NCI-H1694 treated with DMSO at 0.1 percent for 48 hours (cell line): ENCODE data around the gene LAMA1.

ENCODE experiments used
- DNase-seq: peaks from one replicate; lab custom pipeline; 2025; lab: John Stamatoyannopoulos, UW

Gene LAMA1

DNA sequence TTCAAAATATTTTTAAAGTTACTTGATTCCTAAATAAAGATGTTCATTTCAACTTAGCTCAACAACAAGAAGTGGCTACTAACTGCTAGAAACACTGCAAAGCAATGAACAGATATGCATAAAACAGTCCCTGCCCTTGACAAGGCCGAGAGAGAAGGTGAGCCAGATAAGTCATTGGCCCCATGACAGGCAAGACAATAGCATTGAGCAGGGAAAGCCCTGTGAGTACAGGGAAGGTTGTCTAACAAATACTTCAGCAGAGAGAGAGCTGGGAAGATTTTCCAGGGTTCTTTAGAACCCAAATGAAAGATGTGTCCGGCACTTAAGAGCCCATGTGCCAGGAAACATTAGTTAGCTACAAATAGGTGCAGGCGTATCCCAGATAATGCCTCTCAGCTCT, 4.7 kb downstream of the LAMA1 start:
- no peak for DNase-seq

DNA sequence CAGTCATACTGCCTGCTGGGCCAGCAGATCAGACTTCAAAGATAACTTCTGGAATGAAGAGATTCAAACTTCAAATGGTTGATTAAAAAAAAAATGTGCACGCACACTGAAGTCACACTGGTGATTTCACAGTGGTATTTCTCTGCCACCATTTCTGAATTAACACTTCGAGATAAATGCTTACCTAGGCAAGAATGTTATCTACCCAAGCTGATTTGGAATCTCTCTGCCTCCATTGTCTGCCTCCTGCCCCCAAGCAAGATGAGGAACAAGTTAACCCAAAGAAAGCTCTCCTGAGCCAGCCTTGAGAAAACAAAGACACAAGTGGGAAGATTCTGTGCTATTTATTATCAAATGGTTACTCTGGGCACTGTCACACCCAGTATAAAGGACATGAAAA, 6.5 kb downstream of the LAMA1 start:
- DNase-seq = no peak

GRCh38 chr18:7105943-7106342, 11.7 kb downstream of the LAMA1 start:
- no peak for DNase-seq

GRCh38 chr18:7105268-7105667, 12.3 kb downstream of the LAMA1 start:
- no peak for DNase-seq

- DNase-seq = no peak
Observed at GRCh38 chr18:7104649-7105048, 12.9 kb downstream of the LAMA1 start.

DNA sequence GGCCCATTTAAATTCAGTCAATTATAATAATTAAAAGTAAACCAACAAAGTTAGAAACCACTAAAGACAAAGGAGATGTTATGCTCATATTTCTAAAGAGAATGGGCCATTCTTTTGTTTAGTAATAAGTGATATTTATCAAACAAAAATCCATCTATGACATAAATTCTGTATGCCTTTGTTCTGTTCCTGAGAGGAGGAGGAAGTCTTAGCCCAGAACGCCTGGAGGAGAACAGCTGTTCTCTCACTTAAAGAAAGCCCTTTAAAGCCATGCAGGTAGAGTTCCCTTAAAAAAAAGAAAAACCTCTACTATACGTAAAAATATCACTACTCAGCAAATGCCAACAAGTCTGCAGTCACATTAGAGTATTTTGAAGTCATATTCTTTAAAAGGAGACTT, 15.5 kb downstream of the LAMA1 start:
- DNase-seq = no peak

- DNase-seq = no peak
Observed at GRCh38 chr18:7096838-7097237, 20.8 kb downstream of the LAMA1 start.

DNA sequence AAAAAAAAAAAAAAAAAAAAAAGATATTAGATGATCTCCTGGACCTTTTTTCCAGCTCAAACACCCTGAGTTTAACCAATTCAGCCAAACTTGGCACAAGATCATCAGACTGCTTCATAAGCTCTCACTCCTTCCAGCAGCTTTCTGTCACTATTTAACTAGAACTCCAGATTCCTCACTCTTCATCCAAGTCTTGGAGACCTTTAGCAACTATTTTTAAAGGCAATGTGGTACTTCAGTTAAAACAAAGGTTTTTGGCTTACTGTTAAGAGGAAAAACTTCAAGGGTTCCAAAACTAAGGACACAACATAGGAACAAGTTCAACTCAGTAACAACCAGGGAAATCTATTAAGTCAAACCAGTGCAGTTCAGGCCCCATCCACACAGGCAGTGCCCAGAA, 23.2 kb downstream of the LAMA1 start:
- no peak for DNase-seq

DNA sequence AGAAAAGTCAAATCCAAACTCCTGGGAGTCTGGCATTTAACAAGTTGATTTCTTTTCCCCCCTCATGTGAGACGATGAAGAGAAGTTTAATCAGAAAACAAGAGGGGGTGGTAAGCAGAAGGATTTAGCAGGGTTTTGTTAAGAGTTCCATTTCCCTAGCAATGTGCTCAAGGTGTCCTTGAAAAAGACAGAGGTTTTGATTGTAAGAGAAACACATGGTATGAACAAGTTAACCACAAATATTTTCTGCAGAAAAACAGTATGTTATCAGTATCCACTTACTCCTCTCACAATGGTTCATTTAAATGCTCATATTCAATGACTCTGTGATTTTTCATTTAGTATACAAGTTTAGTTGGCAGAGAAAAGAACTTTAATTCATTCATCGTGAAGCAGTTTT, 26.8 kb downstream of the LAMA1 start:
- no peak for DNase-seq

DNA sequence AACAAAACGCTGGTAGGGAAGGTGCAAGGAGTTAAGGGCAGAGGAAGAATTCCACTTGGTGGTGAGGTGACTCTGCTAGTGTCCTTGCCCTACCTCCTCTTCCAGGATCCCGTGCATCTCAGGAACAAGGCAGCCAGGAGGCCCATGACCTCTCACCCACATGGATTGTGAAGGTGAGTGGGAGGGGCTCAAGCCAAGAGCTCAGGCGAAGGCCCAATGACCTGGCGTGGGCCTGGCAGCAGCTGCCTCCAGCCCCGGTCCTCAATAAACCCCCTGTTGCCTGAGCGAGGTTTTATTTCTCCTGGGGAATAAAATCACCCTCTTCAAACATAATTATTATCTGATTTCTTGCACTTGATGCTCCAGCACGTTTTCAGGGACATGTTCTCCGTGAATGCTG, 28.2 kb downstream of the LAMA1 start:
- DNase-seq = no peak

DNA sequence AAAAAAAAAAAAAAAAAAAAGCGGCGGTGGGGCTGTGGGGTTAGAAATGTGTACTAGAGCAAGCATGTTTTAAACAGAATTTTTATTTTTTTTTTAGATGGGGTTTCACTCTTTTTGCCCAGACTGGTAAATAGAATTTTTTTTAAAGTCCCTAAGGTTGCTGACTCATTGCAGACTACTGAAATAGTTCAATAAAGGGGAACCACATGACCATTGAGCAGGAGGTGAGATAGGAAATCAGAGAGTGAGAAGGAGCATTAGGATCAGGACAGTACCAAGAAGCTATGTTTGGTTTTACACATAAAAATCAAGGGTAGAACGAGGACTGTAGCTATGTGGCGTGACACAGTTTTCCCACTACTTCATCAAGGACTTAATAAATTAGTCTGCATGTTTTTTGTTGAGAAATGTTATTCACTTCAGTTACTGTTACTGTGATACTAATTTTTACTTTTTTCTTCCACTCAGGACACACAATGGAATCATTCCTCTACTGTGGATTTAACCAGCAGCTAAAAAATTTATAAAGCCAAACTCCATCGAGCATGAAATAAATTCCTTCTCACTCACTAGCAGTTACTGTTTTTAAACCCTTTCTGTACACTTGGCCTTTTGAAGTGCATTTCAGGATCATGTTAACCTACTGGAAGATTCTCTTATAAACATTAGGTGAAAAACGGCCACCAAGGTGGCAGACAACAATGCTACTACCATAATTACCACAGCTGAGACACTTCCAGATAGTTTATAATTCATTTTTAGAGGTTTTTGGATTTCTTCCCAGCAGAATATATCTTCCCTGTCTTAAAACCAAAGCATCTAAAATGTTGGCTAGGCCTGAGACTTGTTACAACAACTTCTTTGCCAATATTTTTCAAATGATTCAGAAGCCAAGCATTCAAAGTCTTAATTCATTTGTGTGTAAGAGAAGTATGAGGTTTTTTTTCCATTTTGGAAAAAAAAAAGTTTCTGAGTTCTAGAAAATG, 33.2 kb downstream of the LAMA1 start:
- DNase-seq = no peak

DNA sequence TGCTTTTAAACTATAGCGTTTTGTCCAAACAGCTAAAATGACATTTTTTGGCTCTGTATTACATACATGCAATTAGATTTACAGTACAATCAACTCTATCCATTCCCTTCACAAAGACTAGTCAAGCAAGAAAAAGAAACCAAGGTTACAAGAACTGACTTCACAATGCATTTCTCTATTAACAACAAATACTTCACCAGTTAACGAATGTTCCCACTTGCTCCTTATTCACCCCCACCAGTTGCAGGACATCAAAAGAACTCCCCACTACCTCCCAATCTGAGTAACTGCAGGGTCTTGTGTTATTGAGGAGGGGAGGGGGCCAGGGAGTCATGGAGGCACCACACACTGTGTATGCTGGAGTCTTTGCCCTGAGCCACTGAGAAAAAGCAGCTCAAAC, 34.9 kb downstream of the LAMA1 start:
- DNase-seq = no peak

DNA sequence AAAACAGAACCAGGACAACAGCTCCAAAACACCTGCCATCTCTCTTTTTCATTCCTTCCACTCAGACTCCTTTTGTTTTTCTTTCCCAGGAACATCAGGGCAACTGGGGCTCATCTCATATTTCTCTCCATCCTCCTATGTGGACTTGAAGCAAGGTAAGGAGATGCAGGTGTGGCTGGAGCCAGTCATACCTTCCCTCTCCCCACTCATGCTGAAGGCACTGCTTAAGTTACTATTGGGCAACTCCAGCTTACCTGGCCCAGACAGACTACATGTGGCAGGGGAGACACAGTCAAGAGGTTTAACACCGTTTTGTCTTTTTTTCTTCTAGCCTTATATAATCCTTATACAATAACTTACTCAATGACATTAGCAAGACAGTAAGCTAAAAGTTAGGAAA, 38.4 kb downstream of the LAMA1 start:
- DNase-seq = no peak

DNA sequence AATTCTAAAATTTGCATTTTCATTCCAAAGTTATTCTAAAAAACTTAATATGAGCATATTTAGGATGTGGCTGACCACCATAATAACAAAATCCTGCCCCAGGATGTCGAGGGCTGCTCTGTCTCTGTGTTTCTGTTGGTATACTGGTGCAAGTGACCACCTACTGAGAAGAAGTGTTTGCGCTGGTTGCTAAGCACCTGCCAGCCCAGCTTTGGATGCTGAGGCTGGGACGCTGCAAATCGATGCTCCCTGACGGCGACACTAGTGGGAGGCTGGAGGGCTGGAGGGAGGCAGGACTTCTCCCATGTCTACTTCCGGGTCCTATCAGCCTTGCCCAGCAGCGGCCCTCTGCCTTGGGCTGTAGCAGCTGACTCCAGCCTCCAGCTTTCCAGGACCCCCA, 45.0 kb downstream of the LAMA1 start:
- no peak for DNase-seq

- DNase-seq = no peak
Observed at GRCh38 chr18:7071600-7071999, 46.0 kb downstream of the LAMA1 start.

GRCh38 chr18:7070466-7070865, 47.1 kb downstream of the LAMA1 start:
- no peak for DNase-seq

- DNase-seq = no peak
Observed at GRCh38 chr18:7068871-7069590, 48.6 kb downstream of the LAMA1 start.

GRCh38 chr18:7066965-7067555, 50.5 kb downstream of the LAMA1 start:
- no peak for DNase-seq

DNA sequence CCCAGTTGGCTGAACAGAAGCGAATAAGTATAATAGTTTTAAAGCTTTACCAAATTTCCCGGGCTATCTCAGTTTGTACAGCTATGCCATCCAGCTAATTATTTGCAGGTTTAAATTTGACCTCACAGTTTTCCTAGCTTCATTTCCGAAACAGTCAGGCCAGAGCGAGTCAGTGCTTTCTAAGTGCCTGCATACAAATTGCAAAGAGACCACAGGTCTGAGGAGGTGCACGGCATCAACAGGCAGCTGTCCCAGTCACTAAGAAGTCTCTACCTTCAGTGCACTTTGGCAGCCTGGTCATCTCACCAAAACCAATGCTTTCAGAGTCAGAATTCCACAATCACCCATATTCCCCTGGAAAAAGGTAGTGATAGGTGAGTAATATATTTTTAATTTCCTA, 51.9 kb downstream of the LAMA1 start:
- no peak for DNase-seq

- no peak for DNase-seq
Observed at GRCh38 chr18:7064346-7064745, 53.3 kb downstream of the LAMA1 start.

GRCh38 chr18:7062811-7063210, 54.8 kb downstream of the LAMA1 start:
- no peak for DNase-seq

- DNase-seq = no peak
Observed at GRCh38 chr18:7062236-7062635, 55.4 kb downstream of the LAMA1 start.

- DNase-seq = no peak
Observed at GRCh38 chr18:7059276-7059675, 58.3 kb downstream of the LAMA1 start.
